GDM1 (cell line): ENCODE data around the gene WDR18.
"Not testable (repeated sequence)": the region's sequence is repeated elsewhere in the genome, so short reads cannot be mapped to it uniquely, and the experiment has no call there.

Experiments
- DNase-seq: peaks from one replicate; lab custom pipeline; 2025; lab: John Stamatoyannopoulos, UW

Gene WDR18

DNA sequence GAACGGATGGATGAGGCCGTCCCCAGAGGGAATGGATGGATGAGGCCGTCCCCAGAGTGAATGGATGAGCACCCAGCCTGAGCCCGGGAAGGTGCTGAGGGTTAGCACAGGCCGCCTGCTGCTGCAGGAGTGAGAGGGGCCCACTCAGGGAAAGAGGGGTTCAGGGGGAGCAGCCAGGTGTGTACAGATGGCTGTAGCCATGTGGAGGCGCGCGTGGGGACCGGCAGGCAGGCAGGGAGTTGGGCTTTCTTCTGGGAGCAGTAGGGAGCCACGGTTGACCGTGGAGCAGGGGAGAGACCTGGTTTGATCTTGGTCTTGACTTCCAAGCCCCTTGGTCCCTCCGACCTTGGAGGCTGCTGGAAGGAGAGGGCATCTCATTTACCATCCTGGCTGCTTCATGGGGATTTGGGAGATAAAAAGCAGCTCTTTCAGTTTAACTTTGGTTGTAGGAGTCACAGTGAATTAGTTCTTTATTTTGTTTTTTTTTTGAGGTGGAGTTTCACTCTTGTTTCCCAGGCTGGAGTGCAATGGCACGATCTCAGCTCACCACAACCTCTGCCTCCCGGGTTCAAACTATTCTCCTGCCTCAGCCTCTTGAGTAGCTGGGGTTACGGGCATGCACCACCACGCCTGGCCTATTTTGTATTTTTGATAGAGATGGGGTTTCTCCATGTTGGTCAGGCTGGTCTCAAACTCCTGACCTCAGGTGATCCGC lies 33.6 kb upstream of the WDR18 start:
- DNase-seq = no peak

DNA sequence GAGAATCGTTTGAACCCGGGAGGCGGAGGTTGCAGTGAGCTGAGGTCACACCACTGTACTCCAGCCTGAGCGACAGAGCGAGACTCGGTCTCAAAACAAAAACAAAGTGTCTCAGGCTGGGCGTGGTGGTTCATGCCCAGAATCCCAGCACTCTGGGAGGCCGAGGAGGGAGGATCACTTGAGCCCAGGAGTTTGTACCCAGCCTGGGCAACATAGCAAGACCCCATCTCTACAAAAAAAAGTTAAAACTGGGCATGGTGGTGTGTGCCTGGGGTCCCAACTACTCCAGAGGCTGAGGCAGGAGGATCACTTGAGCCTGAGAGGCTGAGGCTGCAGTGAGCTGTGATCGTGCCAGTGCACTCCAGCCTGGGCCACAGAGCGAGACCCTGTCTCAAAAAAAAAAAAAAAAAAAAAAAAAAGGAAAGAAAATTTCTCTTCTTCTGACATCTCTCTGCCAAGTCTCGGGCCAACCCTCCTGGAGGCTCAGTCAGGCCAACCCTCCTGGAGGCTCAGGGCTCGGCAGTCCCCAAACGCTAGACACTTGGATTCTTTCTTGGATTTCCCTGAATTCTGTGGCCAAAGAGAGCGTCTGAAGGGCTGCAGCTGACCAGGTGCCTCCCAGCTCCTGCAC lies 32.0 kb upstream of the WDR18 start:
- DNase-seq = no peak

DNA sequence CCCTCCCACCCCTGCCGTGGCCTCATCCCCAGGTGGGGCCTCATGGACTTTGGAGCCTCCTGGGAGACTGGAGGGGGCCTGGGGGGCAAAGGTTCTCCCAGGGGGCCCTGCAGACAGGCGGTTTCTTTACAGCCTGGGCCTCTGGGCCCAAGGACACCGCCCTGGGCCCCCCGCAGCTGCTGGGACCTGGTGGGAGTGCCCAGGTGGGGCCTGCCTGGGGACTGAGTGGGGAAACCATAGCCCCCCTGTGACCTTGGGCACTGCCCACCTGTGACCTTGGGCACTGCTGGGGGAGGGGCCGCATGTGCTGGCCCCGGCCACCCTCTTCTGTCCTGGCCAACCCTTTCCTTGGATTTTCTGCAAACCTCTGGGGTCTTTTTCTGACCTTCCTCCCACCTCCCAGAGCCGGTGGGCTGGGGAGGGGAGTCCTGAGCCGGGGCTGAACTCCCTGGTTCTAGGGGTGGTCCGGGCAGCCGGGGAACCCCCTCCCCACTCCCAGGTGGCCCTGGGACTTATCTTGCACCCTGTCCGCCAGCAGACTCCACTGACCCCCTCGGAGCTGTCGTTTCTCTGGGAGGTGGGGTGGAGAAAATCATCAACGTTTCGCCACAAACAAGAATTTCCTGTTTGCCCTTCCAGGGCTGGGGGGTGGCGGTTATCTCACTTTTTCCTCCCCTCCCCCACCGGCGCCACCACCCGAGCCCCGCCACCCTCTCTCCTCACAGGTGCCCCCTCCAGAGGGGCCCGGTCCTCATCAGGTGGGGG lies 31.3 kb upstream of the WDR18 start:
- DNase-seq = no peak

DNA sequence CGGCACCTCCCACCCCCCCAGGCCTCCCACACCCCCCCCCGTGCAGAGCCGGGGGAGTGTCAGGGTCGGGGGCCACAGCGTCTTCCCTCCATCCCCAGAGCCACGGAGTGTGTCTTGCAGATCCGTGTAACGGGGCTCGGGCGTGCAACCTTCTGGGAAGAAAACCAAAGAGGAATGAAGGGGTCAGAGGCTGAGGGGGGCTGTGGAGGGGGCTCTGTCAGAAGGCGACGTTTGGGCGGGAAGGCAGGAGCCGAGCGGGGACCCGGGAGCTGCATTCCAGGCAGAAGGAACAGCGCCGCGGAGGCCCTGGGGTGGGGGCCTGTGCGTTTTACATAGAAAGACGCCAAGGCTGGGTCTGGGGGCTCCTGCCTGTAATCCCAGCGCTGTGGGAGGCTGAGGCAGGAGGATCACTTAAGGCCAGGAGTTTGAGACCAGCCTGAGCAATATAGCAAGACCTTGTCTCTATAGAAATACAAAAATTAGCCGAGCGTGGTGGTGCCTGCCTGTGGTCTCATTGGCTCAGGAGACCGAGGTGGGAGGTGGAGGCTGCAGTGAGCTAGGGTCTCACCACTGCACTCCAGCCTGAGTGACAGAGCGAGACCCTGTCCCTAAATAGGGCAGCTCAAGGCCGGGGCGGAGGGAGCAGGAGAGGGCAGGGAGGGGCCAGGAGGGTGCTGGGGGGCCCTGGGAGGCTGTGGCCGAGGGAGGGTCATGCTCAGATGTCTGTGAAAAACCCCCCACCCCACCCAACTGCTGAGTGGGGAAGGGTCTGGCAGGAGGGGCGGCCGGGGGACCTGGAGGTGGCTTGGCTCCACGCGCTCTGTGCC lies 30.5 kb upstream of the WDR18 start:
- DNase-seq = no peak

DNA sequence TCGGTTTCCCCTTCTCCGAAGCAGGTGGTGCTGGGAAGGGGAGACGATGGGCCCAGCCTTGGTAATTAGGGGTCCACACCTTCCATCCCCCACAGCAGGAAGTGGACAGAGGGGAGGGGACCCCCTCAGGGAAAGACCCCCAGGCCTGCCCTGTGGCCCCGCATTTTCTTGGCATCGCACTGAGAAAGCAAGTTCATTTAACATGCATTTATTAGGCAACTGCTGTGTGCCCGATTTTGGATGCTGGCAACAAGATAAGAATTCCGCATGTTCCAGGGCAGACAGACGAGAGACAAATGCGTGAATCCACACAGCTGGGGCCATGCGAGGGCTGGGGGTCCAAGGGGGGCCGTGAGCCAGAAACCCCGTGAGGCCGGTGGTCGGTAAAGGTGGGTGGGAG lies 29.9 kb upstream of the WDR18 start:
- DNase-seq = no peak

DNA sequence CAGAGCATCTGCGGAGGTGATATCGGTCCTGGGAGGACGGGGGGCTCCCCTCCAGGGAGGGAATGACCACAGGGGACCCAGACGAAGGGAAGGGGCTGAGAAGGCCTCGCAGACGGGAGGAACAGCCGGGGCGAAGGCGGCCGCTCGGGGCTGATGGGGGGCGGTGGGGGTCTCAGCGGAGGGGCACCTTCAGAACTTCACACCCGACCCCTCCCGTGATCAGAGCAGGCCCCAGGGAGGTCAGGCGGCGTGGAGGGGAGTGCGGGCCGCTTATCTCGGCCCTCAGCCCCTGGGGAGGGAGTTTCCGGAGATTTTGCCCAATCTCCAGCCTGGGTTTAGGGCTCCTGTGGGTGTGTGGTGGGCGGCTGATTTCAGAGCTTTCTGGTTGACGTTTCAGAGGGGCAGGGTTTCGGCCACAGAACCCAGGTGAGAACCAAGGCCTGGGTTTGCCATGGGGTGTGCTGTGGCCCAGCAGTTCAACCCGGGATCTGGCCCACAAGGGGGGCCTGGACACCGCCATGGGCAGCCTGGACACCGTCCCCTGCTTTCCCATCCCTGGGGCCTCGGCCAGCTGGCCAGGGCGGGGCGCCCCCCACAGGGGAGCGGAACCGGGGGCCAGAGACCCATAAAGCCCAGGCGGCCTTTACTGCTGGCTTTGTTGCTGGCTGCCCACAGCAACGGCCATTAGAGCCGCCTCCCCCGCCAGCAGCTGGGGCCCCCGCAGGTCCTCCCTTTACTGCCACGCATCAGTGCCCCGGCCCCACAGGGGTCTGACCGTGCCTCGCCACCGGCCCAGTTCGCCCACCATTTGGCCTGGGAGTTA lies 29.3 kb upstream of the WDR18 start:
- no peak for DNase-seq

DNA sequence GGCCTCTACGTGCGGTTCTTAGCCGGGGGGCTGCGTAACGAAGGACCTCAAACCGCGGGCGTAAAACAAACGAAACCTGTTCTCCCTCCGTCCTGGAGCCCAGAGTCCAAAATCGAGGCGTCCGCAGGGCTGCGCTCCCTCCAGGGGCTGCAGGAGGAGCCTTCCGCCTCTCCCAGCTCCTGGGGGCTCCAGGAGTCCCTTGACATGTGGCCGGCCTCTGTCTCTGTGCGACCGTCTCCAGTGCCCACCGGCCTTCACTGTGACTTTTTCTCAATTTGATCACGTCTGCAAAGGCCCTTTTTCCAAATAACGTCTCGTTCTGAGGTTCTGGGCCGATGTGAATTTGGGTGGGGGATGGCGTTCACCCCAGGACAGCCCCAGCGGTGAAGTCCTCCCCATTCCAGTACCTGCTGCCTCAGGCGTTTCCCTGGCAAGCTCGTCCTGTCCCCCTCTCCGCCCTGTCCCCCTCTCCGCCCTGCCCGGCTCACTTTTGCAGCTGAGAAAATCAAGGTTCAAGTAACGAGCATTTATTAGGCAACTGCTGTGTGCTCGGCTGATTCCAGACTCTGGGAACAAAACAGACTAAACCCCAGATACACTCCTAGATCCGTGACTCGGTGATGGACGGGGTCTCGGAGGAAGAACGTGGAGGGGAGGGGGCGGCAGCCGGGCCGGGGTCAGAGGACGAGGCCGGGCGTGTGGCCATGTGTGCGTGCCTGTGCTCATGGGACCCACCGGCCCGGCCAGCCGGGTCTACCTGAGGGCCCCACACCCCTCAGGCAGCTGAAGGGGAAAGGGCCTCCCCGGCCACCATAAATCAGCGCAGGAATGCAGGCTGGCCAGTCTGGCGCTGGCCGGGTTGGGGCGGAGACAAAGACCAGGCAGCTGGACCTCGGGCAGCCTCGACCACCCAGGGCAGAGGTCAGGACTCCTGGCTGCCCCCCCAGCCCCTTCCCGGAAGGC lies 28.1 kb upstream of the WDR18 start:
- DNase-seq = no peak

DNA sequence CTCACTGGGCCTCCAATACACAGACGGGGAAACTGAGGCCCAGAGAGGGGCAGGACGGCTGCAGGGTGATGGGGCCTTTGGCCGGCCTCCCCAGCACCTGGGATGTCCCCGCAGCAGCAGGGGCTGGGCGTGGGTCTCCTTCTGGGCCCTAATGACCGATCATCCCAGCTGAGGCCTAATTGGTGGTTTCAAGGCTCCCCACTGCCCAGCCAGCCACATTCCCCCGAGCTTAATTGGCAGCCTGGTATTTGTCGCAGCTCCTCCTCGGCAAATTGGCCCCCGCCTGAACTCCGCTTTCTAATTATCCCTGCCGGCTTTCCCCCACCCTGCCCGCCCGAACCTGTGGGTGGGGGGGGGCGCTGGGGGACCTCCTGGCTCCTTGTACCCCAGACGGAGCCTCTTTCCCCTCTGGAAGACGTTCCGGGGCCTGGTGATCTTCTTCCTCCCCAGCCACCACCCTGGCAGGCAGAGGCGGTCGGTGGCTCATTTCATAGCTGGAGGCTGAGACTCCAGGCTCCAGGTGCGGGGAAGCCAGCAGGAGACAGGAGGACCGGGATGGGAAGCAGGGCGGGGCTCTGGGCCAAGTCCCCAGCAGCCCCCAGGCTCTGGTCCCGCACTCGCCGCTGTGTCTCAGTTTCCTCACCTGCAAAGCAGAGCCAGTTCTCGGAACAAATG lies 27.2 kb upstream of the WDR18 start:
- DNase-seq = no peak

DNA sequence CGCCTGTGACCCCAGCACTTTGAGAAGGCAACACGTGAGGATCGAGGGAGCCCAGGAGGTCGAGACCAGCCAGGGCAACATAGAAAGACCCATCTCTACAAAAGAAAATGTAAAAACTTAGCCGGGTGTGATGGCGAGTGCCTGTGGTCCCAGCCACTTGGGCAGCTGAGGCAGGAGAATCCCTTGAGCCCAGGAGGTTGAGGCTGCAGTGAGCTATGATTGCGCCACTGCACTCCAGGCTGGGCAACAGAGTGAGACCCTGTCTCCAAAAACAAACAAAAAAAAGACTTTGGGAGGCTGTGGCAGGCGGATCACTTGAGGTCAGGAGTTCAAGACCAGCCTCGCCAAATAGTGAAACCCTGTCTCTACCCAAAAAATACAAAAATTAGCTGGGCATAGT lies 26.6 kb upstream of the WDR18 start:
- not testable (repeated sequence) for DNase-seq

DNA sequence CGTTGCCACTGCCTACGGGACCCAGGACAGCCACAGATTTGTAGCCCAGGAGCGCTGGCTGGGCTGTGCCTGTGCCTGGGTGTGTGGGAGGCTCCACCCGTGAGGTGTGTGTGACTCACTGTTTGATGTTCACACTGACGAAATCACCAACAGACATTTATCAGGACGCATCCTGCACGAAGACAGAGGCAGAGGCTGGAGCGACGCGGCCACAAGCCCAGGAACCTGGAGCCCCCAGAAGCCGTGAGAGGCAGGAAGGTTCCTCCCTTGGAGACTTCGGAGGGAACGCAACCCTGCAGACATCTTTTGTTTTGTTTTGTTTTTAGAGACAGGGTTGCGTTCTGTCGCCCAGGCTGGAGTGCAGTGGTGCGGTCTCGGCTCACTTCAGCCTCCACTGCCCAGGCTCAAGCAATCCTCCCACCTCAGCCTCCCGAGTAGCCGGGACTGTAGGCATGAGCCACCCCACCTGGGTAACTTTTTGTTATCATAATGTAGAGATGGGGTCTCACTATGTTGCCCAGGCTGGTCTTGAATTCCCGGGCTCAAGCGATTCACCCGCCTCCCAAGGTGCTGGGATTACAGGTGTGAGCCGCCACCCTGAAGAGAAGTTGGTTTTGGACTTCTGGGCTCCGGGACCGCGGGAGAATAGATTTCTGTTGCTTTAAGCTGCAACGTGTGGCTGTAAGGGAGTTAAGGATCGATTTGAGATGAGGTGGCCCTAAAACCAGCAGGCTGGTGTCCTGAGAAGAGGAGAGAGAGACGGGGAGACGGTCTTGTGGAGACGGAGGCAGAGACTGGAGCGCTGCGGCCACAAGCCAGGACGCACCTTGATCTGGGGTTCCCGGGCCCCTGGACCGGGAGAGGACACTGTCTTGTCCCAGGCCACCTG lies 24.9 kb upstream of the WDR18 start:
- no peak for DNase-seq

DNA sequence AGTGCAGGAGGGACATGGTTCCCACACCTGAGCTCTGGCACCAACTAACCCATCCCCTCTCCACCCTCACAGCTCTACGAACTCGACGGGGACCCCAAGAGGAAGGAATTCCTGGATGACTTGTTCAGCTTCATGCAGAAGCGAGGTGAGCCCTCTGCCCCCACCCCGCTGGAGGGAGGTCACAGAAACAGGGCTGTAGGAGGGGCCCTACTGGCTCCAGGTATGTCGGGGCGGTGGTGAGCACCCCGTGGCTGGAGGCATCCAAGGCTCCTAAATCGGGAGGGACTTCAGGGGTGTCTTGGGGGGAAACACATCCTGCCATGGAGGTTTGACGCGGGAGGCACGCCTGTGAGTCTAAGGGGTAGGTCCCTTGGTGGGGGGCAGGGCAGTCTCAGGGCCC lies 24.1 kb upstream of the WDR18 start:
- DNase-seq = no peak

DNA sequence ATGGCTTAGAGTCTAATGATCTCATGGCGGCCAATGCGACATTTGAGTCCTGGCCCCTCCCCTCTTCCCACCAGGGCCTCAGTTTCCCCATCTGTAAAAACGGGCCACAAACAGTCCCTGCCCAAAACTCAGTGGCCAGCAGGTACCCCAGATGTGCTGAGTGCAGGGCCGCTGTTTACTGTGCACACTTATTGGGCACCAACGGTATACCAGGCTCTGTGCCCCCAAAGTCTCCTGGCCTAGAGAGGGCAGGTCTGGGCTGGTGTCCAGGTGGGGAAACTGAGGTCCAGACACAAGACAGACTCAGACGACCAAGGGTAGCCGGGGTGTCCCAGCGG lies 23.6 kb upstream of the WDR18 start:
- no peak for DNase-seq

DNA sequence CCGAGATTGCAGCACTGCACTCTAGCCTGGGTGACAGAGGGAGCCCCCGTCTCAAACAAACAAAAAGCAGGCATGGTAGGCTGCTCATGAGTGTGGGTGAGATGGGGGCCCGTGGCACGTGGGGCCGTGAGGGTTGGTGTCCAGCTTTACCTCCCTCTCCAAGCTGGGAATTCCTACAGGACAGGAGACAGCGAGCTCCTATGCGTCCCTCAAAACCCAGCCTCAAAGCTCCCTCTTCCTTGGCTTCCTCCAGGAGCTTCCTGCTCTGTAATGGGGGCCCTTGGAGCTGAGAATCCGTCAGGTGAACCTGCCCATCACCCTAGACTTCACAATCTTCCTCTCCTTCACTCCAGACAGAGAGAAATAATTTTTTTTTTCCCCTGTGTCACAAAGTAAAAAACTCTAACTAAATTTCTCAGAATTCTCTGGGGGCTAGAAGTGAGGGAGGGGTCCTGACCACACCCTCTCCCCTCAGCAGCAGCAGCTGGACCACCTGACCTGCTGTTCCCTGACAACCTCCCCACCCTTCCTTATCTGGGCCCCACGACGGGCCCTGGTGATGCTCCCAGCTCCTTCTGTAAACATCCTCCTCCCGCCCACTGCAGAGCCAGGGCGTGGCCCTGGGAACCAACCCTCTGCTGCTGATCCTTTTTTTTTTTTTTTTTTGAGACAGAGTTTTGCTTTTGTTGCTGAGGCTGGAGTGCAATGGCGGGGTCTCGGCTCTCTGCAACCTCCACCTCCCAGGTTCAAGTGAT lies 22.1 kb upstream of the WDR18 start:
- no peak for DNase-seq

DNA sequence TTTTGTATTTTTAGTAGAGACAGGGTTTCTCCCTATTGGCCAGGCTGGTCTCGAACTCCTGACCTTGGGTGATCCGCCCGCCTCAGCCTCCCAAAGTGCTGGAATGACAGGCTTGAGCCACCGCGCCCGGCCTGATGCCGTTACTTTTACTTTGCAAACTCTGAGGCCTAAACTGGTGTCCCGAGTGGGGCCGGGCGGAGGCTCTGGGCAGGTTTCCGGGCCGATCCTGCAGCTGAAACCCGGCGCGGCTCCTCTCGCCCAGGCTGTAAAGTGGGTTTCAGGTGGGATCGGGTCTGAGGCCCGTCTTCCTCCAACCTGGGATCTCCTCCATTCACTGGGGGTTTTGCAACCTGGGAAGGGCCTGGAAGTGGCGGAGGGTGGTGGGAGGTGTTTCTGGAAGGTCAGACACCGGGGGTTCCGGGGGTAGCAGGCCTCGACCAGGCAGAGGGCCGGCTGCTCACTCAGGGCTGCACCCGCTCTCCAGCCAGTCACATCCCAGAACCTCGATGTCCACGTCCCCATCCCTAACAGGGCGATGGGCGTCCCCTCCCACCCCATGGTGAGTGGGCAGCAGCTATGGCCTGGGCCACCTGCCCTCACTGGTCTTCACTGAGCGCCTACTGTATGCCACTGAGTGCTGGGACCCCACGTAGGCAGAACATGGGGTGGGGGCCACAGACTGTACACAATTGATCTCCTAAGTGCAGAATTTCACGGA lies 21.3 kb upstream of the WDR18 start:
- DNase-seq = no peak

DNA sequence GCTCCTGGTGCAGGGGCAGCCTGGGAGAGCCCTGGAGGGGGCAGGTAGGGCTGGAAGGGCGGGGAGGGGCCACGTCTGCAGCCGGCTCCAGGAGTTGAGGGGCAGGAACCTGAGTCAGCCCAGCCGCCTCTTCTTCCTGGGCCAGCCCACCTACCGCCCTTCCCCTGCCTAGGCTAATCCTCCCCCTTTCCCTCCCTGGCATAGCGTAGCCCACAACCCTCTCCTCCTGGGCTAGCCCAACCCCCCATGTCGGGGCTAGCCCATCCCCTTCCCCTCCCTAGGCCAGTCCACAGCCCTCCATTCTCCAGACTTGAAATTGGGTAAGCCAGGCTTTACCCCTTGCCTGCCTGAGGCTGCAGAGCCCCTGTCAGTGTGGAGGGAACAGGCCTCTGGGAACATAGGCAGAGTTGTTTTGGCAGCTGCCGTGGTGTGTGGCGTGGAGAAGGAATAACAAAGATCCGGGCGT lies 20.6 kb upstream of the WDR18 start:
- DNase-seq = no peak

DNA sequence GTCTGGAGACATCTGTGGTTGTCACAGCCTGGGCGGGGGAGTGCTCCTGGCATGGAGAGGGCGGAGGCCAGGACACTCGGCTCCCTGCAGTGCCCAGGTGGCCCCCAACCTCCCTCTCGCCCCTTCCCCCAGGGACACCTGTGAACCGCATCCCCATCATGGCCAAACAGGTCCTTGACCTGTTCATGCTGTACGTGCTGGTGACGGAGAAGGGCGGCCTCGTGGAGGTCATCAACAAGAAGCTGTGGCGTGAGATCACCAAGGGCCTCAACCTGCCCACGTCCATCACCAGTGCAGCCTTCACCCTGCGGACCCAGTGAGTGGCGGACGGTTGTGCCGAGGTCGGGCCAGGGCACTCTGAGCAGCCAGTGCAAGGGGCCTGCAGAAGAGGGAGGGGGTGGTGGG lies 20.0 kb upstream of the WDR18 start:
- no peak for DNase-seq
